Fibroblast of the aortic adventitia (primary cell): Measurements from ENCODE around the gene SLC12A3. TPM values are rescaled to one million over a fixed set of nuclear protein-coding genes. Genes with fewer than 3 reads are reported as not detected.

Experiments
- DNase-seq: peaks from one replicate; pipeline ENCODE4 v3.0.0-alpha.2; 2010; ENCODE audit warnings: low read depth
- H3K4me3 ChIP-seq: 2 replicates; pipeline ENCODE4 v1.5.1; 2011; ENCODE audit warnings: low read depth, mild to moderate bottlenecking, control low read depth, low read length, moderate library complexity
- CTCF ChIP-seq: IDR thresholded peaks from 2 replicates; pipeline ENCODE4 v1.5.1; 2011; ENCODE audit warnings: mild to moderate bottlenecking, low read length, control low read depth, inconsistent platforms; ENCODE audit not compliant: insufficient read depth
- total RNA-seq: library from RNA; depleted of rRNA; stranded (reverse); fragments of >200 nt; gene quantifications from 2 replicates; pipeline ENCODE4 v1.2.3, GENCODE V29; 2012; ENCODE audit warnings: low replicate concordance

The SLC12A3 gene
- total RNA-seq, 1 donor: not detected

GRCh38 chr16:56836410-56837230, 28.4 kb upstream of the SLC12A3 start:
- TF ChIP-seq CTCF: no peak
- no peak overlapping the region for H3K4me3 ChIP-seq
- DNase-seq: peak; percentile 78

- no peak overlapping the region for H3K4me3 ChIP-seq
- no peak for DNase-seq
- TF ChIP-seq CTCF: no peak
Measured at GRCh38 chr16:56838622-56839337, 26.2 kb upstream of the SLC12A3 start.

- H3K4me3 ChIP-seq: no peak overlapping the region
- no peak for TF ChIP-seq CTCF
- DNase-seq: peak; percentile 79
Measured at GRCh38 chr16:56841233-56841632, 23.8 kb upstream of the SLC12A3 start.

GRCh38 chr16:56841659-56842058, 23.3 kb upstream of the SLC12A3 start:
- H3K4me3 ChIP-seq: no peak overlapping the region
- TF ChIP-seq CTCF: no peak
- DNase-seq: no peak

- DNase-seq: no peak
- TF ChIP-seq CTCF: no peak
- H3K4me3 ChIP-seq: no peak overlapping the region
Measured at GRCh38 chr16:56842133-56842532, 22.9 kb upstream of the SLC12A3 start.

- no peak for DNase-seq
- no peak for TF ChIP-seq CTCF
- H3K4me3 ChIP-seq: no peak overlapping the region
Measured at GRCh38 chr16:56844056-56844455, 21.0 kb upstream of the SLC12A3 start.
